Ovary (tissue), 9 donors: ENCODE results near the gene R3HDM2. TPM values are rescaled to one million over a fixed set of nuclear protein-coding genes. Genes with fewer than 3 reads are reported as not detected.

Experiments used
- DNase-seq, 5 donors: peaks; one replicate each; pipeline ENCODE4 v3.0.0-alpha.2; 2019 to 2020
- H3K27ac ChIP-seq, 2 donors: fragments of 200-600 bp; one replicate each; pipeline versions ENCODE4 v1.5.1 to v1.8.0; 2019 to 2022
- H3K27me3 ChIP-seq: fragments of 200-600 bp; one replicate; pipeline ENCODE4 v1.8.0; 2022
- H3K36me3 ChIP-seq: fragments of 200-600 bp; sonication (generic); one replicate; pipeline ENCODE4 v1.5.1; 2019
- H3K4me1 ChIP-seq: one replicate; pipeline ENCODE4 v1.8.1; 2013; ENCODE audit warnings: mild to moderate bottlenecking, moderate library complexity; ENCODE audit not compliant: insufficient read depth
- H3K4me3 ChIP-seq: fragments of 200-600 bp; sonication (generic); one replicate; pipeline ENCODE4 v1.5.1; 2017
- H3K9me3 ChIP-seq, 2 donors: fragments of 200-600 bp in 1 of 2; sonication (generic) in 1 of 2; one replicate each; pipeline versions ENCODE4 v1.5.1 to v1.8.1; 2013 to 2019; ENCODE audit warnings: mild to moderate bottlenecking in 1 of 2, moderate library complexity in 1 of 2
- EP300 ChIP-seq: sonication (generic); formaldehyde crosslinking; IDR thresholded peaks from one replicate; pipeline ENCODE4 v1.6.1; 2017; ENCODE audit warnings: antibody characterized with exemption
- POLR2A ChIP-seq: fragments of 450-650 bp; IDR thresholded peaks from one replicate; pipeline ENCODE4 v1.6.1; 2017; ENCODE audit warnings: antibody characterized with exemption, mild to moderate bottlenecking, moderate library complexity
- WGBS, 3 donors: extraction: QIAGEN DNeasy Blood & Tissue Kit in 1 of 3; methylation state at CpG; one replicate each; pipeline versions ENCODE4 v1.1.5 to v1.1.7; 2013 to 2017; 5-methylcytosine and 5-hydroxymethylcytosine counted together
- intact Hi-C, 4 donors: fragments of 100-400 bp; cut with DNase I; formaldehyde crosslinking; loops; one replicate each; pipeline versions ENCODE4 v1.11.0 to v1.15.1; 2022 to 2023
- polyA plus RNA-seq, 2 donors: library from polyadenylated mRNA; stranded (reverse); fragments of 200-250 nt in 1 of 2; fragments of 350-450 nt in 1 of 2; fragmentation: Illumina TruSeq in 1 of 2; extraction: RNeasy Lipid Tissue Mini Kit (QIAGEN cat#74804) in 1 of 2; gene quantifications; one replicate each; pipeline ENCODE4 v1.2.3, GENCODE V29; 2013 to 2014
- total RNA-seq, 7 donors: library from RNA; depleted of rRNA in 2 of 7; stranded (reverse); fragments of >200 nt in 2 of 7; fragmentation: NEBNext Ultra II Directional in 3 of 7; extraction: Animal tissue kit (Norgen Biotek cat#: 25700) in 3 of 7; gene quantifications; one replicate each; pipeline versions ENCODE4 v1.1.0 to v1.2.4, GENCODE V29; 2016 to 2023
- TF ChIP-seq, protein P1 (sequence below), 3 donors: fragments of 450-650 bp in 2 of 3; fragments of 200-600 bp in 1 of 3; IDR thresholded peaks; one replicate each; pipeline versions ENCODE4 v1.5.1 to v1.8.0; 2016 to 2022; ENCODE audit warnings: antibody characterized with exemption in 3 of 3, mild to moderate bottlenecking in 1 of 3
- donor health status: DM: no; HTN: no; CAD: no; lungs with moderate emphysema.
- donor health status: DM: no; HTN: no; CAD: no.
- donor health status: Bipolar disorder and iron deficiency.
- donor health status: DM: yes; HTN: yes; CAD: no.
- donor health status: DM: no; HTN: no; CAD: no.
- donor health status: DM: yes; HTN: yes; CAD: no.

The R3HDM2 gene
- total and polyA plus RNA-seq, 9 donors: 24.3 to 81.4 (median 65.6) TPM

GRCh38 chr12:57370072-57370471 lies 60.8 kb downstream of the R3HDM2 start:
- Histone ChIP-seq H3K27ac (no peak overlapping the region), H3K27me3 (no peaks in the 10 kb centered on the region), H3K36me3 (no peaks in the 10 kb centered on the region), H3K4me1 (peaks cover 4% of the 10 kb centered on the region), H3K4me3 (no peak overlapping the region), H3K9me3 (no peaks in the 10 kb centered on the region)
- intact Hi-C loops: no loop called here
- no peak for DNase-seq
- 86 to 89% (median 88%) methylated on average over 11 of the region's 11 CpGs for WGBS, 3 donors
- TF ChIP-seq, protein P1, sequence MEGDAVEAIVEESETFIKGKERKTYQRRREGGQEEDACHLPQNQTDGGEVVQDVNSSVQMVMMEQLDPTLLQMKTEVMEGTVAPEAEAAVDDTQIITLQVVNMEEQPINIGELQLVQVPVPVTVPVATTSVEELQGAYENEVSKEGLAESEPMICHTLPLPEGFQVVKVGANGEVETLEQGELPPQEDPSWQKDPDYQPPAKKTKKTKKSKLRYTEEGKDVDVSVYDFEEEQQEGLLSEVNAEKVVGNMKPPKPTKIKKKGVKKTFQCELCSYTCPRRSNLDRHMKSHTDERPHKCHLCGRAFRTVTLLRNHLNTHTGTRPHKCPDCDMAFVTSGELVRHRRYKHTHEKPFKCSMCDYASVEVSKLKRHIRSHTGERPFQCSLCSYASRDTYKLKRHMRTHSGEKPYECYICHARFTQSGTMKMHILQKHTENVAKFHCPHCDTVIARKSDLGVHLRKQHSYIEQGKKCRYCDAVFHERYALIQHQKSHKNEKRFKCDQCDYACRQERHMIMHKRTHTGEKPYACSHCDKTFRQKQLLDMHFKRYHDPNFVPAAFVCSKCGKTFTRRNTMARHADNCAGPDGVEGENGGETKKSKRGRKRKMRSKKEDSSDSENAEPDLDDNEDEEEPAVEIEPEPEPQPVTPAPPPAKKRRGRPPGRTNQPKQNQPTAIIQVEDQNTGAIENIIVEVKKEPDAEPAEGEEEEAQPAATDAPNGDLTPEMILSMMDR (IDR thresholded peaks at IDR 0.05): no peak
- TF ChIP-seq EP300 (no peak), POLR2A (no peak)

- WGBS, 3 donors: 93 to 97% (median 94%) methylated on average over 3 of the region's 3 CpGs
- Histone ChIP-seq H3K4me3 (no peak overlapping the region), H3K9me3 (no peaks in the 10 kb centered on the region), H3K27me3 (no peaks in the 10 kb centered on the region), H3K36me3 (no peaks in the 10 kb centered on the region), H3K4me1 (peaks cover 4% of the 10 kb centered on the region), H3K27ac (no peak overlapping the region)
- DNase-seq: no peak
- TF ChIP-seq, protein P1 (IDR thresholded peaks at IDR 0.05): no peak
- no peak for TF ChIP-seq EP300
- TF ChIP-seq POLR2A: no peak
- intact Hi-C loops: no loop called here
These were observed 61.6 kb downstream of the R3HDM2 start for GRCh38 chr12:57369202-57369601.

DNA sequence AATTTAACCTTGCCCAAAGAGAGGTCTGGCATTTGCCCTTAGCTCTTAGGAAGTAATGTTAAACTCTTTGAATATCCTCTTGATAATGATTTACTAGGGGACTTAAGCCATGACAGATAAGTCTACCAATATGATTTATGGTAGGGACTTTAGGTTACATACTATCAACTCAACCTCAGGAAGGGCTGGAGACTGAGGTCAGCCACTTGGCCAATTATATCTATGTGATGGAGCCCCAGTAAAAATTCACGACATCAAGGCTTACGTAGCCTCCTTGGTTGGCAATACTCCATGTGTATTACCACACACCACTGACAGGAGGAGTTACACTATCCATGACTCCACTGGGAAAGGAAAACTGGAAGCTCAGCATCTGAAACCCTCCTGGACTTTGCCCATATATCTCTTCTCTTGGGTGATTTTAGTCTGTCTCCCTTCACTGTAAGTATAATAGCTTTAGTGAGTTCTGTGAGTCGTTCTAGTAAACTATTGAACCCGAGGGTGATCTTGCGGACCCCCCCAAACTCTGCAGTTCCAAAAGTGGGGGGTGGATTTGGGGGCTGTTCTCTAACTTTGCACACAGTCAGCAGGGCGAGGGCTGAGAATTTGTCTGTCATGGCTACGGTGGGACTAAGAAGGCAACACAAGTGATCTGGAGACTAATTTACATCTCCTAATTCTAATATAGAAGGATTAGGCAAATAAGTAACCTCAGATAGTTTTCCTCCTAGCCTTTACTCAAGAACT lies 62.3 kb downstream of the R3HDM2 start:
- Histone ChIP-seq H3K27ac (no peak overlapping the region), H3K4me1 (peaks cover 4% of the 10 kb centered on the region), H3K36me3 (no peaks in the 10 kb centered on the region), H3K9me3 (no peaks in the 10 kb centered on the region), H3K4me3 (no peak overlapping the region), H3K27me3 (no peaks in the 10 kb centered on the region)
- intact Hi-C loops: no loop called here
- WGBS, 3 donors: 91 to 96% (median 96%) methylated on average over 7 of the region's 7 CpGs
- no peak for TF ChIP-seq EP300
- TF ChIP-seq, protein P1 (IDR thresholded peaks at IDR 0.05): no peak
- no peak for TF ChIP-seq POLR2A
- DNase-seq: no peak

DNA sequence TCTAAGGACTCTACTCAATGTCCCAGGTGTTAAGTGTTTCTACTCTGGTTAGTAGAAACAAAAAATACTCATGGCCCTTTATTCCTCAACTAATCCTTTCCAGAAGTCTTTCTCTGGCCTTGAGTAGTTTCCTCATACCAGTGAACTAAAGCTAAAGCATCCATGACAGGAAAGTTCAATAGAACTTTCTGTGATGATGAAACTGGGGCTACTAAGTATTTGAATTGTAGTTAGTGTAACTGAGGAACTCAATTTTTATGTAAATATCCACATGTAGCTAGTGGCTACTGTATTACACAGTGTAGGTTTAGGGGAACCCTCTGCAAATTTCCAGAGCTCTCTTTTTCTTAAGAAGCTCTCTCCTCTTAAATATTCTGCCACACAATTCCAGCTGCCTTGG lies 63.7 kb downstream of the R3HDM2 start:
- H3K36me3 ChIP-seq: no peaks in the 10 kb centered on the region
- TF ChIP-seq EP300 (no peak), POLR2A (no peak)
- TF ChIP-seq, protein P1 (IDR thresholded peaks at IDR 0.05): no peak
- no peak for DNase-seq
- H3K4me1 ChIP-seq: peaks cover 4% of the 10 kb centered on the region
- H3K4me3 ChIP-seq: no peak overlapping the region
- H3K27me3 ChIP-seq: no peaks in the 10 kb centered on the region
- no peak overlapping the region for H3K27ac ChIP-seq
- intact Hi-C loops: no loop called here
- H3K9me3 ChIP-seq: no peaks in the 10 kb centered on the region
